HL-60 (cell line): Measurements from ENCODE around the gene PRRG2.

Experiments
- DNase-seq, 2 experiments: peaks; one replicate each; pipeline ENCODE4 v3.0.0-alpha.2; 2010 to 2020; ENCODE audit warnings: low read depth in 1 of 2, low spot score in 1 of 2
- H3K27ac ChIP-seq: fragments of 250-450 bp; sonication (Bioruptor Pico); replicated peaks from 2 replicates; pipeline ENCODE4 v1.5.1; 2020; ENCODE audit warnings: mild to moderate bottlenecking, moderate library complexity
- H3K27me3 ChIP-seq: fragments of 250-450 bp; sonication (Bioruptor Pico); 2 replicates; pipeline ENCODE4 v1.5.1; 2021; ENCODE audit warnings: mild to moderate bottlenecking, moderate library complexity; ENCODE audit not compliant: insufficient read depth, poor library complexity, severe bottlenecking
- H3K4me3 ChIP-seq: replicated peaks from 2 replicates; pipeline ENCODE4 v1.5.1; 2011; ENCODE audit warnings: mild to moderate bottlenecking, control low read depth, low read length; ENCODE audit not compliant: insufficient read depth
- CTCF ChIP-seq: IDR thresholded peaks from one replicate; pipeline ENCODE4 v1.5.1; 2011; ENCODE audit warnings: low read length, control low read depth, inconsistent platforms; ENCODE audit not compliant: insufficient read depth
- GABPA ChIP-seq: IDR thresholded peaks from 2 replicates; pipeline ENCODE4 v1.6.1; 2012; ENCODE audit warnings: low read depth
- POLR2AphosphoS5 ChIP-seq: IDR thresholded peaks from 2 replicates; pipeline ENCODE4 v1.6.1; 2012; ENCODE audit warnings: low read depth
- REST ChIP-seq: IDR thresholded peaks from 2 replicates; pipeline ENCODE4 v1.6.1; 2012; ENCODE audit warnings: low read depth; ENCODE audit not compliant: insufficient replicate concordance
- SPI1 ChIP-seq: IDR thresholded peaks from 2 replicates; pipeline ENCODE4 v1.6.1; 2012; ENCODE audit warnings: low read depth, mild to moderate bottlenecking, borderline replicate concordance

PRRG2 gene

GRCh38 chr19:49559443-49559842 lies 21.7 kb upstream of the PRRG2 start:
- TF ChIP-seq GABPA (no peak), REST (no peak), SPI1 (no peak), POLR2AphosphoS5 (no peak), CTCF (no peak)
- no peak for DNase-seq
- H3K27ac ChIP-seq, result no peak overlapping the region
- no peaks in the 10 kb centered on the region for H3K27me3 ChIP-seq
- H3K4me3 ChIP-seq, result no peak overlapping the region

- TF ChIP-seq SPI1 (no peak), GABPA (no peak), POLR2AphosphoS5 (no peak), REST (no peak), CTCF (no peak)
- Histone ChIP-seq H3K4me3 (no peak overlapping the region), H3K27me3 (no peaks in the 10 kb centered on the region), H3K27ac (no peak overlapping the region)
- DNase-seq, result no peak
These were observed 21.2 kb upstream of the PRRG2 start for GRCh38 chr19:49559928-49560327.

- Histone ChIP-seq H3K4me3 (no peak overlapping the region), H3K27ac (no peak overlapping the region), H3K27me3 (no peaks in the 10 kb centered on the region)
- TF ChIP-seq POLR2AphosphoS5, result no peak
- TF ChIP-seq SPI1, result no peak
- TF ChIP-seq REST, result no peak
- TF ChIP-seq GABPA, result no peak
- DNase-seq, result peak in 1 of 2 experiments; percentile 26
These were observed 20.7 kb upstream of the PRRG2 start for GRCh38 chr19:49560358-49560900.

DNA sequence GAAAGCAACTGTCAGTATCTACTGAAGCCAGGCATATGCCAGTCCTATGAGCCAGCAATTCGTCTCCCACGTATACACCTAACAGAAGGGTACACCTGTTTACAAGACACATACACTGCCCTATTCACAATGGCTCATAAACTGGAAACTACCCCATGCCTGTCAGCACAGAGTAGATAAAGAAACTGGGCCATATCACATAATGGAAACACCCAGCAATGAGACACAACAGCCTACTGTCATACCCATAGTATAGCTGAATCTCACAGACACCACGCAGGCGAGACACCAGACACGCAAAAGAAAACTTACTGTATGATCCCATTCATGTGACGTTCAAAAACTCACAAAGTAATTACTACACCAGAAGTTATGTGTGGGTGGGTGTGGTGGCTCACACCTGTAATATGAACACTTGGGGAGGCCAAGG lies 16.5 kb upstream of the PRRG2 start:
- TF ChIP-seq REST, result no peak
- TF ChIP-seq GABPA, result no peak
- TF ChIP-seq CTCF, result no peak
- TF ChIP-seq POLR2AphosphoS5, result no peak
- TF ChIP-seq SPI1, result no peak
- Histone ChIP-seq H3K27me3 (no peaks in the 10 kb centered on the region), H3K27ac (no peak overlapping the region), H3K4me3 (no peak overlapping the region)
- DNase-seq, result no peak
